ENCODE data around the gene ELANE. TPM values are rescaled to one million over a fixed set of nuclear protein-coding genes. Genes with fewer than 3 reads are reported as not detected.
"Not testable (repeated sequence)": the region's sequence is repeated elsewhere in the genome, so short reads cannot be mapped to it uniquely, and the experiment has no call there.

ELANE gene
- total RNA-seq, 1 experiment from 2014 or later = not detected

- peak; percentile 58 for DNase-seq (ENCODE audit: low read depth)
Measured at GRCh38 chr19:862581-863314, 10.6 kb downstream of the ELANE start.

GRCh38 chr19:863315-863620 is 11.2 kb downstream of the ELANE start:
- DNase-seq (ENCODE audit: low read depth) = no peak

GRCh38 chr19:866769-867300 is 14.7 kb downstream of the ELANE start:
- no peak for DNase-seq (ENCODE audit: low read depth)

- no peak for DNase-seq (ENCODE audit: low read depth)
Measured at GRCh38 chr19:867301-867793, 15.2 kb downstream of the ELANE start.

- DNase-seq (ENCODE audit: low read depth) = no peak
Measured at GRCh38 chr19:867855-868457, 15.9 kb downstream of the ELANE start.

GRCh38 chr19:868458-869244 is 16.5 kb downstream of the ELANE start:
- DNase-seq (ENCODE audit: low read depth) = no peak

GRCh38 chr19:869245-870177 is 17.4 kb downstream of the ELANE start:
- peak; percentile 85 for DNase-seq (ENCODE audit: low read depth)

GRCh38 chr19:870314-870713 is 18.2 kb downstream of the ELANE start:
- no peak for DNase-seq (ENCODE audit: low read depth)

GRCh38 chr19:870963-871401 is 18.9 kb downstream of the ELANE start:
- no peak for DNase-seq (ENCODE audit: low read depth)

GRCh38 chr19:871446-872265 is 19.6 kb downstream of the ELANE start:
- DNase-seq (ENCODE audit: low read depth) = peak; percentile 25

GRCh38 chr19:872266-872951 is 20.3 kb downstream of the ELANE start:
- DNase-seq (ENCODE audit: low read depth) = peak; percentile 67

GRCh38 chr19:873084-873483 is 21.0 kb downstream of the ELANE start:
- DNase-seq (ENCODE audit: low read depth) = peak; percentile 49

- no peak for DNase-seq (ENCODE audit: low read depth)
Measured at GRCh38 chr19:873561-874041, 21.5 kb downstream of the ELANE start.

- no peak for DNase-seq (ENCODE audit: low read depth)
Measured at GRCh38 chr19:875265-875879, 23.3 kb downstream of the ELANE start.

- no peak for DNase-seq (ENCODE audit: low read depth)
Measured at GRCh38 chr19:876089-876488, 24.0 kb downstream of the ELANE start.

GRCh38 chr19:876780-877314 is 24.7 kb downstream of the ELANE start:
- DNase-seq (ENCODE audit: low read depth) = no peak

GRCh38 chr19:877992-878660 is 26.0 kb downstream of the ELANE start:
- DNase-seq (ENCODE audit: low read depth) = not testable (repeated sequence)

Data from RPMI7951 (cell line).